Upper lobe of left lung (tissue), 6 donors: ENCODE measurements around the gene RUNX1. TPM values are rescaled to one million over a fixed set of nuclear protein-coding genes. Genes with fewer than 3 reads are reported as not detected.
A peak's percentile ranks its signal among the peaks of the same experiment; 100 is the strongest.

ENCODE experiments used
- ATAC-seq, 2 donors: fragments of 200-7000 bp; cut with Tn5 transposase; one replicate each; pipeline ENCODE4 v1.9.1; 2022; ENCODE audit warnings: mild to moderate bottlenecking in 2 of 2, moderate library complexity in 2 of 2; ENCODE audit not compliant: low FRiP score in 2 of 2
- DNase-seq, 2 donors: peaks; one replicate each; pipeline ENCODE4 v3.0.0-alpha.2; 2019 to 2020
- H3K27ac ChIP-seq, 4 donors: fragments of 200-600 bp; sonication (generic); one replicate each; pipeline ENCODE4 v1.5.1; 2016 to 2019
- H3K27me3 ChIP-seq, 4 donors: fragments of 200-600 bp; sonication (generic); one replicate each; pipeline ENCODE4 v1.5.1; 2017 to 2019
- H3K36me3 ChIP-seq, 4 donors: fragments of 200-600 bp; sonication (generic); one replicate each; pipeline ENCODE4 v1.5.1; 2016 to 2019
- H3K4me1 ChIP-seq, 4 donors: fragments of 200-600 bp; sonication (generic); one replicate each; pipeline ENCODE4 v1.5.1; 2018 to 2019
- H3K4me3 ChIP-seq, 4 donors: fragments of 200-600 bp; sonication (generic); one replicate each; pipeline ENCODE4 v1.5.1; 2017 to 2019; ENCODE audit warnings: mild to moderate bottlenecking in 2 of 4, moderate library complexity in 1 of 4
- H3K9me3 ChIP-seq, 4 donors: fragments of 200-600 bp; sonication (generic); one replicate each; pipeline ENCODE4 v1.5.1; 2018 to 2019
- EP300 ChIP-seq, 4 donors: sonication (generic); formaldehyde crosslinking; IDR thresholded peaks; one replicate each; pipeline ENCODE4 v1.5.1; 2017; ENCODE audit warnings: antibody characterized with exemption in 4 of 4, control low read depth in 2 of 4
- POLR2A ChIP-seq, 4 donors: fragments of 450-650 bp; IDR thresholded peaks; one replicate each; pipeline ENCODE4 v1.5.1; 2016 to 2017; ENCODE audit warnings: antibody characterized with exemption in 4 of 4, mild to moderate bottlenecking in 2 of 4
- POLR2AphosphoS5 ChIP-seq, 2 donors: sonication (generic); formaldehyde crosslinking; IDR thresholded peaks; one replicate each; pipeline ENCODE4 v1.5.1; 2017; ENCODE audit warnings: antibody characterized with exemption in 2 of 2
- WGBS, 2 donors: methylation state at CpG; one replicate each; pipeline ENCODE4 v1.1.5; 2017 to 2018; 5-methylcytosine and 5-hydroxymethylcytosine counted together
- total RNA-seq, 6 donors: library from RNA; depleted of rRNA in 4 of 6; stranded (reverse); fragments of >200 nt in 4 of 6; gene quantifications; one replicate each; pipeline versions ENCODE4 v1.1.0 to v1.2.1, GENCODE V29; 2016 to 2021
- TF ChIP-seq, protein P1 (sequence below), 6 experiments: fragments of 450-650 bp in 4 of 6; fragments of 200-600 bp in 2 of 6; sonication (generic) in 2 of 6; IDR thresholded peaks; one replicate each; pipeline ENCODE4 v1.5.1; 2016 to 2019; ENCODE audit warnings: antibody characterized with exemption in 6 of 6
- donor health status: DM: no; HTN: no; CAD: no; lungs with moderate emphysema.
- donor health status: DM: no; HTN: yes; CAD: no; lungs with severe emphysema.

The RUNX1 gene
- total RNA-seq, 6 donors from 2014 or later: 62.2 to 252 (median 98.2) TPM

DNA sequence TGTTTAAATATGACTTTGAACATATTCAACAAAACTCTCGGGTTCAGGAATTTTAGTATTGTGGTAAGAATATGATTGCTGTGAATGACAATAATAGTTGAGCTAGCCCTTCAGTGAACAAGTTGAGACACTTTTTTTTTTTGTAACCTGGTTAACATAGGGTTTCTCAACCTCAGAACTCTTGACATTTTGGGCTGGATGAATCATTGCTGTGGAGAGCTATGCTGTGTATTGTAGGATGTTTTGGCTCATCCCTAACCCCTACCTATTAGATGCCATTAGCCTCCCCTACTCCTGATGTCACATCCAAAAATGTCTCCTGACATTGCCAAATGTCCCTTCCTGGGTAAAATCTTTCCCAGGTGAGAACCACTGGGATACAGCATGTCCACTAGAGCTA is 113.7 kb downstream of the RUNX1 start:
- Histone ChIP-seq H3K36me3 (no peaks in the 10 kb centered on the region), H3K27me3 (no peaks in the 10 kb centered on the region), H3K4me3 (no peak overlapping the region), H3K27ac (no peak overlapping the region), H3K4me1 (no peaks in the 10 kb centered on the region), H3K9me3 (no peaks in the 10 kb centered on the region)
- 82 to 85% methylated on average over 1 of the region's 1 CpG for WGBS, 2 donors
- no peak for ATAC-seq
- TF ChIP-seq POLR2AphosphoS5 (IDR thresholded peaks at IDR 0.05) (no peak), POLR2A (IDR thresholded peaks at IDR 0.05) (no peak), EP300 (IDR thresholded peaks at IDR 0.05) (no peak)
- TF ChIP-seq, protein P1, sequence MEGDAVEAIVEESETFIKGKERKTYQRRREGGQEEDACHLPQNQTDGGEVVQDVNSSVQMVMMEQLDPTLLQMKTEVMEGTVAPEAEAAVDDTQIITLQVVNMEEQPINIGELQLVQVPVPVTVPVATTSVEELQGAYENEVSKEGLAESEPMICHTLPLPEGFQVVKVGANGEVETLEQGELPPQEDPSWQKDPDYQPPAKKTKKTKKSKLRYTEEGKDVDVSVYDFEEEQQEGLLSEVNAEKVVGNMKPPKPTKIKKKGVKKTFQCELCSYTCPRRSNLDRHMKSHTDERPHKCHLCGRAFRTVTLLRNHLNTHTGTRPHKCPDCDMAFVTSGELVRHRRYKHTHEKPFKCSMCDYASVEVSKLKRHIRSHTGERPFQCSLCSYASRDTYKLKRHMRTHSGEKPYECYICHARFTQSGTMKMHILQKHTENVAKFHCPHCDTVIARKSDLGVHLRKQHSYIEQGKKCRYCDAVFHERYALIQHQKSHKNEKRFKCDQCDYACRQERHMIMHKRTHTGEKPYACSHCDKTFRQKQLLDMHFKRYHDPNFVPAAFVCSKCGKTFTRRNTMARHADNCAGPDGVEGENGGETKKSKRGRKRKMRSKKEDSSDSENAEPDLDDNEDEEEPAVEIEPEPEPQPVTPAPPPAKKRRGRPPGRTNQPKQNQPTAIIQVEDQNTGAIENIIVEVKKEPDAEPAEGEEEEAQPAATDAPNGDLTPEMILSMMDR (IDR thresholded peaks at IDR 0.05): no peak
- DNase-seq: no peak

DNA sequence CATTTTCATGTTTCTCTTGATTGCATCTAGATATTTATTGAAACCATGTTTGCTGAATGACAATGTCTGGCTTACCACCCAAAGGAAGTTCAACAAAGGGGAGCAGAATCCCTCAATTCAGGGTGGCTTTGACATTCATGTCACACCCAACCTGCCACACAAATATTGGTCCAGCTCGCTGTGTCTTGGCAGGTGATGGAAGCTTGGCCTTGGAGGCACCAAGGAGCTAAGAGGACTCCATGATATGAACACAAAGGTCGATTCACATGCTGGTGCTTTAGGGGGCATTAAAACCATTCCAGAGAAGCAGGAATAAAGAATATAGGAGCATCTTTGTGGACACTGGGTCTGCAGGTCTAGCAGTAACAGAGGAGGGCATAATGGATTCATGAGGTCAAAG is 114.8 kb downstream of the RUNX1 start:
- Histone ChIP-seq H3K27me3 (no peaks in the 10 kb centered on the region), H3K9me3 (no peaks in the 10 kb centered on the region), H3K4me1 (no peaks in the 10 kb centered on the region), H3K36me3 (no peaks in the 10 kb centered on the region), H3K27ac (peak overlapping the region in 2 of 4 donors; percentile 22 to 57), H3K4me3 (no peak overlapping the region)
- 72 to 87% methylated on average over 2 of the region's 2 CpGs for WGBS, 2 donors
- ATAC-seq (no peak), DNase-seq (no peak)
- no peak for TF ChIP-seq EP300 (IDR thresholded peaks at IDR 0.05)
- TF ChIP-seq POLR2AphosphoS5 (IDR thresholded peaks at IDR 0.05): no peak
- TF ChIP-seq, protein P1 (IDR thresholded peaks at IDR 0.05): no peak
- TF ChIP-seq POLR2A (IDR thresholded peaks at IDR 0.05): no peak

DNA sequence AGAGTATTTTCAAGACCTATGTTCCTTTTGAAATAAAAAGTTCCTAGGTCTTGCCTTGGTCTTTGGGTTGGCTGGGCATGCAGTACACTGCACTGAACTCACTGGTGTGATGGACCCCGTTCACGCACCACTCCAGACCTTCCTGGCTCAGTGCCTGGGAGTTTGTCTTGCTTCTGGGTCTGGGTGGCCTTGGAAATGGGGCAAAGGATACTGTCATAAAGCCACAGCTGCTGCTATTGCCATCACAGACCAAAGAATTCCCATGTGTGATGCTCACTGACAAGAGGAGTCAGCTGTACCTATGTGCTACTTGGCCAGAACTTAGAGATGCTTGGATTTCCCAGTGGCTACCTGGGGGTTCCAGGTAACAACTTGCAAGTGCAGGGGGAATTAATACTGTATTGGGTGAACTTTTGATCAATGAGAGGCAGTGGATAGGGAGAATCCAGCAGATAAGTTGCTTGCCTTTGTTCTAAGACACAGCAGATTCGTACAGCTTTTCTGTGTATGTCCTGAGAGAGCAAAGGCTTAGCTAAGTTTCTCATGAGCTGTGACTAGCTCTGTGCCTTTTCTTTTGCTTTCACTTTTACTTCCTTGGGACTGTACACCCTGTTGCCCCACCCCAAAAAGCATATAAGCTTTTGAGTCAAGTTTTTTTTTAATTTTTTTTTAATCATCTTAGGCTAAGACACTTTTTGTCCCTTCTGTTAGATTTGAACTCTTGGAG is 115.3 kb downstream of the RUNX1 start:
- 59 to 66% methylated on average over 3 of the region's 3 CpGs for WGBS, 2 donors
- Histone ChIP-seq H3K27ac (peak overlapping the region; percentile 41 to 57 (median 50)), H3K9me3 (no peaks in the 10 kb centered on the region), H3K27me3 (no peaks in the 10 kb centered on the region), H3K4me3 (no peak overlapping the region), H3K4me1 (no peaks in the 10 kb centered on the region), H3K36me3 (no peaks in the 10 kb centered on the region)
- no peak for DNase-seq
- TF ChIP-seq POLR2AphosphoS5 (IDR thresholded peaks at IDR 0.05) (no peak), EP300 (IDR thresholded peaks at IDR 0.05) (no peak), POLR2A (IDR thresholded peaks at IDR 0.05) (no peak)
- TF ChIP-seq, protein P1 (IDR thresholded peaks at IDR 0.05): no peak
- peak in 1 of 2 donors; percentile 70 for ATAC-seq

- DNase-seq: no peak
- Histone ChIP-seq H3K4me3 (no peak overlapping the region), H3K9me3 (no peaks in the 10 kb centered on the region), H3K27ac (no peak overlapping the region), H3K27me3 (no peaks in the 10 kb centered on the region), H3K36me3 (no peaks in the 10 kb centered on the region), H3K4me1 (no peaks in the 10 kb centered on the region)
- 57 to 59% methylated on average over 2 of the region's 2 CpGs for WGBS, 2 donors
- TF ChIP-seq, protein P1 (IDR thresholded peaks at IDR 0.05): no peak
- TF ChIP-seq POLR2A (IDR thresholded peaks at IDR 0.05): no peak
- TF ChIP-seq POLR2AphosphoS5 (IDR thresholded peaks at IDR 0.05): no peak
- no peak for TF ChIP-seq EP300 (IDR thresholded peaks at IDR 0.05)
- no peak for ATAC-seq
Observed at GRCh38 chr21:34932233-34932632, 116.9 kb downstream of the RUNX1 start.

DNA sequence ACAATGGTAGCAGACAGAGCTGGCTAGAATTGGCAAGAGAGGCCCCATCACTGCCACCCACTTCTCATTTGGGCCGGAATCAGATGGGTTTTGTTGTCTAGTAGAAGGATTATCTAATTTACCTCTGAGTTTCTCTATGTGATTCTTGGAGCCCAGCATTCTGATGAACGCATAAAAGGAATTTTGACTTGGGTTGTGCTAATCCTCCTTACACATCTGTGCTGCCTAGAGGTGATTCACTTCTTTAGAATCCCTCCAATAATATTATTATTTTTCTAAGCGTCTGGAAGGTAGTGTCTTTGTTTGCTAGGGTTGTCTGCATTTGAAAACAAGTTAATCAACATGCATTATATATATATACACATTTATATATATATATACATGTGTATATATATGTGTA is 118.1 kb downstream of the RUNX1 start:
- DNase-seq (no peak), ATAC-seq (no peak)
- Histone ChIP-seq H3K4me1 (peaks cover 0 to 4% (median 0%) of the 10 kb centered on the region in 4 donors), H3K4me3 (no peak overlapping the region), H3K9me3 (no peaks in the 10 kb centered on the region), H3K27ac (no peak overlapping the region), H3K36me3 (no peaks in the 10 kb centered on the region), H3K27me3 (no peaks in the 10 kb centered on the region)
- TF ChIP-seq, protein P1 (IDR thresholded peaks at IDR 0.05): no peak
- no peak for TF ChIP-seq POLR2AphosphoS5 (IDR thresholded peaks at IDR 0.05)
- no peak for TF ChIP-seq POLR2A (IDR thresholded peaks at IDR 0.05)
- TF ChIP-seq EP300 (IDR thresholded peaks at IDR 0.05): no peak
- WGBS, 2 donors: 61 to 63% methylated on average over 3 of the region's 3 CpGs
